GF-D8 (cell line): ENCODE results near the gene FBL.
"Not testable (repeated sequence)": the region's sequence is repeated elsewhere in the genome, so short reads cannot be mapped to it uniquely, and the experiment has no call there.

Source experiments
- DNase-seq: peaks from one replicate; lab custom pipeline; 2025; lab: John Stamatoyannopoulos, UW

The FBL gene

GRCh38 chr19:39824143-39825092 is 21.8 kb downstream of the FBL start:
- DNase-seq: no peak

DNA sequence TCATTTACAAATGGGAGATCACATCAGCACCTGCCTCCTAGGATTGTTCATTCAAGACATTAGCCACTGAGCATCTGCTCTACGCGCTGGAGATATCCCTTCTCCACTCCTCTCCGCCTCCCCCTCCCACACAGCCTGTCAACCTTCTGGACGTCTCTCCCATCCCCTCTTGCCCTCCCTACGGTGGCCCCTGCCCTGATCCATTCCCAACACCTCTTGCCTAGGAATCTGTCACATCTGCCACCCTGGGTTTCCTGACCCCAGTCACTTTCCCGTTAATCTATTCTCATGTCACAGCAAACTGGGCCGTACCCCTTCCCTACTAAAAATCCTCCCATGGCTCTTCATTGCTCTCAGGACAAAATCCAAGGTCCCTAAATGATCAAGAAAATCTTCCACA is 22.5 kb downstream of the FBL start:
- DNase-seq: no peak

DNA sequence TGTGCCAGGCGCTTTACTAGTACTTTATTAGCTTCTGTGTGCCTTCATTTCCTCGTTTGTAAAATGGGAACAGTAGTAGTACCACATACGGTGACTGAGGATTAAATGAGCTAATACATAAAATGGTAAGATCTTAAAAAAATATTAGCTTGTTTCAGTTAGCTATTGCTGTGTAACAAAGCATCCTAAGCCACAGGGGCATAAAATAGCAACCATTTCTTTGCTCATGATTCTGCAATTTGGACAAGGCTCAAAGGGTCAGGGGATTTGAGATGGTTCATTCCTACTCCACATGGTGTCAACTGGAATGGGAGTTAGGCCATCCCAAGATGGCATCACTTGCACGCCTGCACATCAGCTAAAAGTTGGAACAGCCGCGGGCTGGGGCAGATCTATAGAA is 25.5 kb downstream of the FBL start:
- no peak for DNase-seq

GRCh38 chr19:39819786-39820185 is 26.4 kb downstream of the FBL start:
- no peak for DNase-seq

- no peak for DNase-seq
These were observed 27.5 kb downstream of the FBL start for GRCh38 chr19:39818626-39819097.

DNA sequence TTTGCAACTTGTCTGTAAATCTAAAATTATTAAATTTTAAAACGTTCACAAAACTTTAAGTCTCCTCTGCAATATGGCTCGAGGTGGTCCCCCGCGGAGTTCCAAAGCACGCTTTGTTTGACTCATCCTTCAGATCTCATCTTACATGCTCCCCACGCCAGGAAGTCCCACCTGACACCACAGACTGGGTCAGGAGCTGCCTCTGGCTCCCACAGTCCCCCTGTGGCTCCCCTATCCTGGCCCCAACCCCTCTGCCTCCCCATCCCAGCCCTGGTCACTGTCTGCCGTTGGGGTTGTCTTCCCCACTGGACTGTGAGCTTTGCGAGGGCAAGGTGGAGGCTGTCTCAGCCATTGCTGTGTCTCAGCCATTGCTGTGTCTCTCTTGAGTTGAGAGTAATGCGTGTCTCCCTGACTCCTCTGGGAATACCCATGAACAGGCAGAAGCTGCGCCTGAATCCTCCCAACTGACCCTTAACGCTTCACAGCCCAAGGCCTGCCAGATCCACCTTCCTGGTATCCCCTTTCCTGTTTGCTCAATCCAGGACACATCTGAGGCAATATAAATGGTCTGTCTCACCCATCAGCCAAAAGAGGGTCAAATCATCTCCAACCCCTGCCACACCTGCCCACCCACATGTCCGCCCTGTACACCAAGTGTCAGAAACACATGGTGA is 28.2 kb downstream of the FBL start:
- DNase-seq: no peak

DNA sequence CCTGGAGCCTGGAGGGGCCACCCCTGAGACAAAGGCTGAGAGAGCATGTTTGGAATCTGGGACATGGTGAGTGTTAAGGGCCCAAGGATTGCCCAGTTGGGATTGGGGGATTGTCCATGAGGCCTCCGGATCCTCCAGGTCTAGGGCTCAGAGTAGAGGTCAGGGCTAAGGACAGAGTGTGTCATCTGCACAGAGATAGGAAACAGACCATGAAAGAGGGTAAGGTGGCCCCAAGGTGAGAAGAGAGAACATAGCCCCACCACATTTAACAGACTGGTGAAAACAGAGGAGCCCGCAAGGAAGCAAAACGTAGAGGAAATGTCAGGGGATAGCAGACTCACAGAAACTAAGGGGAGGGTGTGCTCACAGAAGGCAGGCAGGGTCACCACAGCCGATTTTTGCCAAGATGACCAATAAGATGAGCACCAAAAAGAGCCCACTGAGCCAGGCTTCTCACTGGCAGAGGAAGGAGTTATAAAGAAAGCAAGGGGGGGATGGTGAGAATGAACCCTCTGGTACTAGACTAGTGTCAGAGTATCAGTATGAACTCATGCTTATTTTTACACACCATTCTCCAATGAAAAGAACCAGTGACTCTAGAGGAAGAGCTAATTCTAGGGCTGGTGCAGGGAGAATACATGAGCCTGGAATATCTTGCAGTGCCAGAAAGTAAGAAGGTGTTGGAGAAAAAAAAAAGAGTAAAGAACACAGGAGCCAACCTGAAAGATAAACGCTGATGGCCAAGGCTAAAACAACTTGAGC is 29.7 kb downstream of the FBL start:
- no peak for DNase-seq

DNA sequence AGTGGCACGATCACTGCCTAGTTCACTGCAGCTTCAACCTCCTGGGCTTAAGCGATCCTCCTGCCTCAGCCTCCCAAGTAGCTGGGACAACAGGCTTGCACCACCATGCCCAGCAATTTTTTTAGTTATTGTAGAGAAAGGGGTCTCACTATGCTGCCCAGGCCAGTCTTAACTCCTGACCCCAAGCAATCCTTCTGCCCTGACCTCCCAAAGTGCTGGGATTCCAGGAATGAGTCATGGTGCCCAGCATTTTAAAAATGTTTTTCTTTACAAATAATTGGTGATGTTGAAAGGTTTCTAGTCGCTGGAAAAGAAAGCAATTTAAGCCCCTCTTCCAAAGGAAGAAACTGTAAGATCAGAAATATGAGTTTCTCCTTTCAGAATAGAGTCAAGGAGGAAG is 31.6 kb downstream of the FBL start:
- no peak for DNase-seq

DNA sequence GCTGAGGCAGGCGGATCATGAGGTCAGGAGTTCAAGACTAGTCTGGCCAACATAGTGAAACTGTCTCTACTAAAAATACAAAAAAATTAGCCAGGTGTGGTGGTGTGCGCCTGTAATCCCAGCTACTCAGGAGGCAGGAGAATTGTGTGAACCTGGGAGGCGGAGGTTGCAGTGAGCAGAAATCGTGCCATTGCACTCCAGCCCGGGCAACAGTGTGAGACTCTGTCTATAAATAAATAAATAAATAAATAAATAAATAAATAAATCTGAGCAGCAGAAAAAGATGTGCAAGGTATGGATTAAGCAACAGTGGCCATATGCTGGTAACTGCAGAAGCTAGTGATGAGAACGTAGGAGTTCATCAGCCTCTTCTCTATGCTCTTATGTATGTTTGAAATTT is 32.1 kb downstream of the FBL start:
- not testable (repeated sequence) for DNase-seq

GRCh38 chr19:39813264-39813993 is 32.8 kb downstream of the FBL start:
- no peak for DNase-seq

DNA sequence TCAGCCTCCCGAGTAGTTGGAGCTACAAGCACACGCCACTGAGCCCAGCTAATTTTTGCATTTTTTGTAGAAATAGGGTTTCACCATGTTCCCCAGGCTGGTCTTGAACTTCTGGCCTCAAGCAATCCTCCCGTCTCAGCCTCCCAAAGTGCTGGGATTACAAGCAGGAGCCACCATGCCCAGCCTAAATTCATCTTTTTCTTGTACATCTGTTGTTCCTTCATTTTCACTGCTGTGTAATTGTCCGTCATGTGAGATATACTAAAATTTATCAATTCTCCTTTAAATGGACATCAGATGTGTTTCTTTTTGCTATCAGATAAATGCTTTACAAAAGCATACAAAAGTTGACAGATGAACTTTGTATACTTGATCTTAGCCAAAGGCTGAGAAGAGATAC is 35.1 kb downstream of the FBL start:
- no peak for DNase-seq

GRCh38 chr19:39810424-39810823 is 35.8 kb downstream of the FBL start:
- DNase-seq: no peak

- DNase-seq: no peak
These were observed 36.8 kb downstream of the FBL start for GRCh38 chr19:39809368-39809767.

- DNase-seq: not testable (repeated sequence)
These were observed 37.5 kb downstream of the FBL start for GRCh38 chr19:39808688-39809087.

DNA sequence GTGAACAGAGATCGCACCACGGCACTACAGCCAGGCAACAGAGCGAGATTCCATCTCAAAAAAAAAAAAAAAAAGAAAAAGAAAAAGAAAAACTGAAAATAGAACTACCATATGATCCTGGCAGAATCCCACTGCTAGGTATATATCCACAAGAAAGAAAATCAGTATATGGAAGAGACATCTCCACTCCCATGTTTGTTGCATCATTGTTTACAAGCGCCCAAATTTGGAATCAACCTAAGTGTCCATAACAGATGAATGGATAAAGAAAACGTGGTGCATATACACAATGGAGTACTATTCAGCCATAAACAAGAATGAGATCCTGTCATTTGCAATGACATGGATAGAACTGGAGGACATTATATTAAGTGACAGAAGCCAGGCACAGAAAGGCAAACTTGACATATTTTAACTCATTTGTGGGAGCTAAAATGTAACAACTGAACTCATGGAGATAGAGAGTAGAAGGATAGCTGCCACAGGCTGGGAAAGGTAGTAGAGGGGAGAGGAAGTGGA is 38.3 kb downstream of the FBL start:
- DNase-seq: no peak

- no peak for DNase-seq
These were observed 41.1 kb downstream of the FBL start for GRCh38 chr19:39805104-39805503.

DNA sequence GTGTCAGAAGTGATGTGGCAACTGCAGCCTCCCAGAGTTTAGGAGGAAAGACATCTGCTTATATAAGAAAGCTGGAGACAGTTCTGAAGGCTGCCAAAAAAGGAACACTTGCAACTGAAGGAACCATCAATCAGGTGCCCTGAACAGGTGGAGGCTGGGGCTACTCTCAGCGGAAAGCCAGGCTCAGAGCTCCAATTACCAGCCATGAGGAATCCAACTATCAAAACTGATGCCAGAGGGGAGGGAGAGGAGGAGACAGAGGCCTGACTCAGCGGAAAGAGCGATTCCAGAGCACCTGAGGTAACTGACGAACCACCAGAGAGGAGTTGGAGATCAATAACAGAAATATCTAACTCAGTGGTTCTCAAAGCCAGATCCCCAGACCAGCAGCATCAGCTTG is 43.2 kb downstream of the FBL start:
- DNase-seq: no peak

DNA sequence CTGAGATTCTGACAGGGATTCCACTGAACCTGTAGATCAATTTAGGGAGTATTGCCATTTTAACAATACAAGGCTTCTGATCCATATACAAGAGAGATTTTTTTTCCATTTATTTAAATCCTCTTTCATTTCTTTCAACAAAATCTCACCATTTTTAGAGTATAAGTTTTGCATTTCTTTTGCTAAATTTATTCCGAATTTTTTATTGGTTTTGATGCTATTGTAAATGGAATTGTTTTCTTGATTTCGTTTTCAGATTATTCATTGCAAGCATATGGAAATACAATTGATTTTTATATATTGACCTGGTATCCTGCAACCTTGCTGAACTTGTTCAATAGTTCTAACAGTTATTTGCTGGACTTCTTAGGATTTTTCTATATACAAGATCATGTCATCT is 49.1 kb downstream of the FBL start:
- no peak for DNase-seq

DNA sequence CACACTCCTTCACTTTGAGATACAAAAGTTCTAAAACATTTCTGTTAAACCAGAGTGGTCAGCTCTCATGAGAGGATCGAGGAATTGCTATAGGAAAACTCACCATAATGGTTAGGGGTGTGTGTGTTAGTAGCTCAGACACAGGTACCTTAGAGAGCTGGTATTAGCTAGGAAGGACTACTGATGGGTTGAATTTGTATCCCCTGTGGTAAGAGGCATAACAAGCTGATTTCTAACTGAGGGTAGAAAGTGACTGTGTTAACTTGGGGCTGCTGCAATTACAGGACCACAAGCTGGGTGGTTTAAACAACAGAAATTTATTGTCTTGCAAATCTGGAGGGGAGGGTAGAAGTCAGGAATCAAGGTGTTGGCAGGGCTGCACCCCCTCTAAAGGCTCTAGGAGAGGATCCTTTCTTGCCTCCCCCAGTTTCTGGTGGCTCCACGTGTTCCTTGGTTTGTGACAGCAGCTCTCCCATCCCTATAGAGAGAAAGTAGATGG is 50.1 kb downstream of the FBL start:
- DNase-seq: no peak

GRCh38 chr19:39795001-39795400 is 51.2 kb downstream of the FBL start:
- no peak for DNase-seq

DNA sequence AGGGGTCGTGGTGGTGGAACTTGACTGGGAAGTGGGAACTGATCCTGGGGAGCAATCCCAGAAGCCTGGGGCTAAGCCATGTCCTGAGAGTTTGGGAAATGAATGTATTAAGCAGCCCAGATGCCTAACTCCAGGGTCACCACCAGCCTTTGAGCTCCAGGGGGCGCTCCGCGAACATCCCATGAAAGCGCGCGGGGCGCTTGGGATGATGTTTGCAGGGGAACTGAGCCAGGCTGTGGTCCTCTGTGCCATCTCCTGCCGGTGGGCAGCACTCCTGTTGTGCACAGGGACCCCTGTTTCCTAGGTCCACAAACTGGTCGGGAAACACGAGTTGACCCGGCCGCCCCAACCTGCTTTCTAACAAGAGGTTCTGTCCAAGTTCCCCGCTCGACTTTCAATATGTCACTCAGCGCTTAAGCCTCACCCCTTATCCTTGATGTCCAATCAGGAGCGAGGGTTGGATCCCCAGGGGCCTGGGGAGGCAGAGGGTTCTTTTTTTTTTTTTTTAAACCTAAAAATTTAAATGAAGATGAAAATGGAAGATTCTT is 53.1 kb downstream of the FBL start:
- no peak for DNase-seq
